IgD-negative memory B cell (primary cell): ENCODE results near the gene CCNK. TPM values are rescaled to one million over a fixed set of nuclear protein-coding genes. Genes with fewer than 3 reads are reported as not detected.

Experiments used
- H3K27ac Mint-ChIP-seq, 3 donors: one replicate each; pipeline ENCODE4 v1.8.0; 2020 to 2022; ENCODE audit warnings: mild to moderate bottlenecking in 3 of 3, mixed read lengths in 3 of 3, moderate library complexity in 1 of 3
- H3K27me3 Mint-ChIP-seq: one replicate; pipeline ENCODE4 v1.8.0; 2021; ENCODE audit warnings: mixed read lengths
- H3K36me3 Mint-ChIP-seq: one replicate; pipeline ENCODE4 v1.8.0; 2020; ENCODE audit warnings: mild to moderate bottlenecking, mixed read lengths
- H3K4me1 Mint-ChIP-seq, 3 donors: one replicate each; pipeline ENCODE4 v1.8.0; 2020 to 2022; ENCODE audit warnings: mixed read lengths in 3 of 3, mild to moderate bottlenecking in 1 of 3
- H3K4me3 Mint-ChIP-seq, 4 donors: one replicate each; pipeline ENCODE4 v1.8.0; 2020 to 2022; ENCODE audit warnings: mild to moderate bottlenecking in 4 of 4, mixed read lengths in 4 of 4, moderate library complexity in 3 of 4
- H3K9me3 Mint-ChIP-seq, 3 donors: one replicate each; pipeline ENCODE4 v1.8.0; 2020 to 2021; ENCODE audit warnings: mixed read lengths in 3 of 3, mild to moderate bottlenecking in 1 of 3
- polyA plus RNA-seq: library from polyadenylated mRNA; unstranded; fragments of 300-500 nt; fragmentation: Illumina TruSeq; gene quantifications from one replicate; pipeline ENCODE4 v1.2.3, GENCODE V29; 2021

Gene CCNK
- polyA plus RNA-seq, 1 donor from 2014 or later: 26.8 TPM

DNA sequence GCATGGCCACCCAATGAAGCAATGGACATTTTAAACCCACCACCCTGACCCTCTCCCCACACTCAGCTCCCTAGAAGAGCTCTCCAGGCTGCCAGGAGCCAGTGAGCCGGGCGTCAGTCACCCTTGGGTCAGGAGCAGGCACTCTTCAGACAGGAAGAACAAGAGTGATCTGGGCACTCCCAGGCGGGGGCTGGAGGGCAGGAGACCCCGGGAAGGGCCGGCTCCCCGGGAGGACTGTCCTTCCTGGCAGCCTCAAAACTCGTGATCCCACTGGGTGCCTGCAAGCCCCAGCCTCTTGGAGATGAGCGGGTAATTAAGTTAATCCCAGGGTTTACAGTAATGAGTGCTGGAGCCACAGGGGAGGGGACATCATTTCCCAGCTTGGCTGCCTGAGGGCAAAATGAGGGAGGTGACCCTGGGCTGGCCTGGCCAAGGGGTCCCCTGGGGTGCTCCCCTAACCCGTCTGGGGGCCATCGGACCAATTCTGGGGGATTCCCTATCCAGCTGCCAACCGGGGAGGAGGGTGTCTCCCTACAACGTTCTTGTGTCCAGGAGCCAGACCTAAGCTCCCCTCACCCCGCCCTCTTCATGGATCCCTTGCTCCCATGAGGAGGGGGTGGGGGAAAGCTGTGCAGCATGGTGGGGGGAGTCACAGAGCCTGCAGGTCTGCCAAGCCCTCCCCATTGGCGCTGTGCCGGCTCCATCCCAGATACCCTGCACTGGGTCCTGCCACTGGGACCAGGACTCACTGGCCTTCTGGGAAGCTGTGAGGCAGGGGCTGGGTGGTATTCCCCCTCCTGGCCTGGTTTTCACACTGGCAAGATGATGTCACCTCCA lies 59.2 kb downstream of the CCNK start:
- no peak overlapping the region for H3K4me3 Mint-ChIP-seq
- peaks cover 2% of the 10 kb centered on the region for H3K36me3 Mint-ChIP-seq
- no peaks in the 10 kb centered on the region for H3K9me3 Mint-ChIP-seq

DNA sequence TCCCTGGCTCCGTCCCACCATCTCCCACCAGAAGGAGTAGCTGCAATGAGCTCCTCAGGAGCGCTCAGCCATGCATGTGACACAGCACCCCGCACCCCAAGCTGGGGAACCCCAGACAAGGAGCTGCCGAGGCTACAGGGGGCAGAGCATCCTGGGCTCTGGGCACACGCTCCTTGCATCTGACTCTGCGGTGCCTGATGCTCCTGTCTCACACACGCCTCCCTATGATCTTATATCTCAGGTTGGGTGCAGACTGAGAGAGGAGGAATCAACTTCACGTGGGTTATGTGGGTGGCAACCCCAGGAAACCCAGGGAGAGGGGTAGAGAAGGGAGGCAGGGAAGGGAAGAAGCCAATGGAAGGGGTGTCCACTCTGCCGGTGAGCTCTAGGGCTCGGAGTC lies 60.0 kb downstream of the CCNK start:
- H3K27ac Mint-ChIP-seq: no peak overlapping the region
- no peak overlapping the region for H3K4me3 Mint-ChIP-seq
- peaks cover 0 to 3% (median 0%) of the 10 kb centered on the region in 3 donors for H3K4me1 Mint-ChIP-seq
- H3K27me3 Mint-ChIP-seq: peaks cover 7% of the 10 kb centered on the region
- H3K36me3 Mint-ChIP-seq: peaks cover 2% of the 10 kb centered on the region
- H3K9me3 Mint-ChIP-seq: no peaks in the 10 kb centered on the region

More for the DNA sequence above, 59.2 kb downstream of the CCNK start:
- Mint-ChIP-seq H3K27ac (no peak overlapping the region), H3K4me1 (peaks cover 0 to 3% (median 0%) of the 10 kb centered on the region in 3 donors), H3K27me3 (peaks cover 7% of the 10 kb centered on the region)

DNA sequence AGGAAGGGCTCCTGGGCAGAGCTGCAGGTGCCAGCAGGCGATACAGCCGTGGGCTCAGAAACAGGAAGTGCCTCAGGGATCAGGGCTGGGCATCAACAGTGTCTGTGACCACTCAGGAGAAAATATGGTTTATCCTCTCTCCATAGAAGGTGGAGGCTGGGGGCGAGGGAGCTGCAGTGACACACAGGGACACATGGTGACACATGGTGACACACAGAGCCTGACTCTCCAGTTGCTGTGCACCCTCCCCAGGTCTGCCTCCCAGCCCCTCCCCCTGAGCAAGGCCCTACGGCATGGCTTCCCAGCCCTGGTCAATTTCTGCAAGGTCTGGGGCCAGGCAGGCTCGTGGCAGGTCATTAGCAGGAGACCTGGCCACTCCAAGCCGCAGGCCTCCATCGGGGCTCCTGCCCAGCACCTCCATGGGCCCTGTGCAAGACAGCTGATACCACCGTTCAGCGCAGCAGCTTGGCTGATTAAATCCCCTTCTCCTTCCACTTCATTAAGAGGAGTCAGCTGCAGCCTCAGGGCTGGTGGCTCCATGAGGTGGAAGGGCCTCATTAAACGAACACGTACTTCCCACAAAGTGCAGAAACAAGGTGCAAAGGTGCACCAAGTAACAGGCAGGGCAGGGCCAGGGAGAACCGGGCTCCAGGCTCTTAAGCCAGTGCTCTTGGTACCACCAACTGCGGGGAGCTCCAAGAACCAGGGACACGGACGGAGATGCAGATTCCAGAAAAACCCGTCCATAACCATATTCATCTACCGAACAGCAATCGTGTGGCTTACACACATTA lies 60.7 kb downstream of the CCNK start:
- Mint-ChIP-seq H3K9me3 (no peaks in the 10 kb centered on the region), H3K27ac (no peak overlapping the region), H3K27me3 (peaks cover 7% of the 10 kb centered on the region), H3K36me3 (peaks cover 2% of the 10 kb centered on the region), H3K4me3 (no peak overlapping the region), H3K4me1 (peaks cover 0 to 3% (median 0%) of the 10 kb centered on the region in 3 donors)

DNA sequence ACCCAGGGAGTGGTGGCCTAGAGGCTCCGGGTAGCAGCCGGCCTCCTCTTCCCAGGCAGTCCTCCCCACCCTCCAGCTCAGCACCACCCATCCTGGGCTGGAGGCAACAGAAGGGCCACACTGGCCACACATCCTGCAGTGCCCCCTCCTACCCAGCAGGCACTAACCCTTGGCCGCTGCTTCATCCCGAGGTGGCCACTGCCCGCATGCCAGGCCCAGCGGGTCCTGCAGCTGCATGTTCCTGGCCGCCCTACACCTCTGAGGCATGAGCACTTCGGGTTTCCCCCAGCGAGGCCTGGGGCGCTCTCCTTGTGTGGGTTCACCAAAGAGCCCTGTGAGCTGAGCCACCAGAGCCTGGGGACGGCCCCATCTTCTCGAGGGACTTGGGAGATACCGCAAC lies 61.4 kb downstream of the CCNK start:
- H3K4me1 Mint-ChIP-seq: peaks cover 0 to 3% (median 0%) of the 10 kb centered on the region in 3 donors
- peaks cover 4% of the 10 kb centered on the region for H3K36me3 Mint-ChIP-seq
- H3K27me3 Mint-ChIP-seq: peaks cover 7% of the 10 kb centered on the region
- H3K4me3 Mint-ChIP-seq: no peak overlapping the region
- H3K27ac Mint-ChIP-seq: no peak overlapping the region
- no peaks in the 10 kb centered on the region for H3K9me3 Mint-ChIP-seq

DNA sequence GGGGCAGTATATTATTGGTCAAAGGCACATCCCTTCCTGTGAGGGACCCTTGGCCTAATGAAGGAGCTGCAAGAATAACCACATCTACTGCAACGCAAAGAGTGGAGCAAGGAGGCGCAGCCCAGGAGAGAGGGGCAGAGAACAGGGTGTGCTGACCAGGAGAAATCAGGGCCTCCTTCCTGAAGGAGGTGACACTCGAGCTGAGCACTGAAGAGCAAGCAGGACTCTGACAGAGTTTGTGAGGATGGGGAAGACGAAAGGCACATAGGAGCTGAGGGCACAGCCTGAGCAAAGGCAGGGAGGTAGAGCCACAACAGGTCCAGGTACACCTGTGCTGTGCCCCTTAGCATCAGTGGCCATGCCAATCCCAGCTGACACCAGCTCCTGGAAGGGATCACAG lies 62.2 kb downstream of the CCNK start:
- peaks cover 2% of the 10 kb centered on the region for H3K36me3 Mint-ChIP-seq

DNA sequence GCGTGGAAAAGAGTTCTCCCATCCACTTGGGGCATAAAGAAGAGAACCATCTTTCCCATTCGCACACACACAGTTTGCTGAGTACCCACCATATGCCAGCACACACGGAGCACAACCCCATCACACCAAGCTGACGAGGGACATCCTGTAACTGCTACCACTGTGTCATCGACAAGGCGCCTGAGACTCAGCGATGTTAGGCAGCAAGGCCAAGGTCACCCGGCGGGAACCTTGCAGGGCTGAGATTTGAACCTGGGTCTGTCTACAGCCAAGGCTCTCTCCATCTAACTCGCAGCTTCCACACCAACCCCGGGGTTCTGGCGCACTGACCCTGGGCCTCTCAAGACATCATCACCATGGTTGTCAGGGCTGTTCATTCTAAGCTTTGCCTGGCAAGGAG lies 62.8 kb downstream of the CCNK start:
- Mint-ChIP-seq H3K36me3 (peaks cover 2% of the 10 kb centered on the region), H3K4me1 (peaks cover 0 to 2% (median 0%) of the 10 kb centered on the region in 3 donors), H3K4me3 (peak overlapping the region in 1 of 4 donors; percentile 21), H3K9me3 (no peaks in the 10 kb centered on the region), H3K27ac (no peak overlapping the region), H3K27me3 (peaks cover 6% of the 10 kb centered on the region)

More for the DNA sequence above, 62.2 kb downstream of the CCNK start:
- no peak overlapping the region for H3K27ac Mint-ChIP-seq
- no peak overlapping the region for H3K4me3 Mint-ChIP-seq
- H3K27me3 Mint-ChIP-seq: peaks cover 7% of the 10 kb centered on the region
- peaks cover 0 to 4% (median 0%) of the 10 kb centered on the region in 3 donors for H3K4me1 Mint-ChIP-seq
- no peaks in the 10 kb centered on the region for H3K9me3 Mint-ChIP-seq

DNA sequence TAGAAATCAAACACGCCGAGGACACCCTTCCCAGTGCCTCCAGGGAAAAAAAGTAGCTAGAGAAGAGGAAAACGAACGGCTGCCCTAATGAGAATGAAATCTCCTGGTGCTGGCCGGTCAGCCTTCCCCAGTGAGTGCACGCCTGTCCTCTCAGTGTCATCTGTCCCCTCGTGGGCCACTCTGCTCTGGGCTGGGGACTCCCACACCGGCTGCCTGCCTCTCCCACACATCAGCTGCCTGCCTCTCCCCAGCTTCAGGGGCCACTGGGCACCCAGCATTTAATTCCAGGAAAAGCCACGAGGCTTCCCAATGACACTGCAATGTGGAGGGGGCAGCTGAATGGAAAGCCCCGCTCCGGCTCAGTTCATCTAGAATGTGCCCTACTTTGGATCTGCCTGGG lies 63.8 kb downstream of the CCNK start:
- H3K4me3 Mint-ChIP-seq: no peak overlapping the region
- no peak overlapping the region for H3K27ac Mint-ChIP-seq
- no peaks in the 10 kb centered on the region for H3K9me3 Mint-ChIP-seq
- H3K36me3 Mint-ChIP-seq: peaks cover 2% of the 10 kb centered on the region
- peaks cover 6% of the 10 kb centered on the region for H3K27me3 Mint-ChIP-seq
- H3K4me1 Mint-ChIP-seq: peaks cover 0 to 2% (median 0%) of the 10 kb centered on the region in 3 donors

DNA sequence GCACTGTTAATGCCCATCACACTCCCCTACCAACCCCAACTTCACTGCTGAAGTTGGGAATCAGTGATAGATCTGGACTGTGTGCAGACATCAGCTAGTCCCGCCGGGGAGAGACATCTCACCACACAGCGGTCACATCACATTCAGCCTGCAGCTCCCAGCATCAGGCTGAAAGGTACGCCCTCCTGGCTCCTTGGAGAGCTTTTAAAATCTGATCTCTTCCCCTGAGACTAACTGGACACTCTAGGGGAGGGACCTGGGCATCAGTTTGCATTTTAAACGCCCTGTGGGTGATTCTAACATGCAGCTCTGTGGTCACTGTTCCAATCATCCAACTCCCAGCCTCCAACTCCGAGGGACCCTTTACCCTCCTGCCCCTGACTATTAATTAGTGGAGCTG lies 64.4 kb downstream of the CCNK start:
- peaks cover 9% of the 10 kb centered on the region for H3K27me3 Mint-ChIP-seq
- no peaks in the 10 kb centered on the region for H3K9me3 Mint-ChIP-seq
- peaks cover 2% of the 10 kb centered on the region for H3K36me3 Mint-ChIP-seq
- no peak overlapping the region for H3K27ac Mint-ChIP-seq
- H3K4me3 Mint-ChIP-seq: no peak overlapping the region
- peaks cover 0 to 2% (median 0%) of the 10 kb centered on the region in 3 donors for H3K4me1 Mint-ChIP-seq

DNA sequence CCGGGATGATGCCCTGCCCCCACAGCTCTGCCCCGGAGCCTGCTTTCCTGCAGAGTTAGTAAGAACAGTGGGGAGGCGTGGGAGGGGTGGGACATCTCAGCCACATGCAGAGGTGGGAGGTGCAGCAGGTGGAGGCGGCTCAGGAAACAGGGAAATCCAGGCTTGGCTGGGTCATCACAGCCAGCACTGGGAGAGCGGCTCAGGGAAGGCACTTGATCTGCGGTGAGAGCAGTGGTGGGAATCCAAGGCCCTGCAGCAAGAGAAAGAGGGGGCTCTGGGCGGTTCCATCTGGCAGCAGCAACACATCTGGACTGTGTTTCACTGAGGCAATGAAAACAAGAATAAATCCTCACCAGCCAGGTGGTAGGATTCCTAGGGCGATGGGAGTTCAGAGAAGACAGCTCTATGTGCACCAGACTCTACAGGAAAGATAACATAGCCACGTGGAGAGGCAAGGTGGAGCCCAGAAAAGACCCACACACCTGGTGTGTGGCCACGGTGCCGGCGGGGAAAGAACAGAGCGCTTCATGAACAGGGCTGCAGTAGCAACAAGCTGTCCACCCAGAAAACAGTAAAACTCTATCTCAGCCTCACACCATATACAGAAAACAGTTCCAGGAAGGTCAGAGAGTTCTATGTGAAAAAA lies 65.1 kb downstream of the CCNK start:
- Mint-ChIP-seq H3K4me3 (no peak overlapping the region), H3K9me3 (no peaks in the 10 kb centered on the region), H3K27me3 (peaks cover 9% of the 10 kb centered on the region), H3K4me1 (peaks cover 0 to 5% (median 0%) of the 10 kb centered on the region in 3 donors), H3K36me3 (peaks cover 2% of the 10 kb centered on the region), H3K27ac (no peak overlapping the region)

DNA sequence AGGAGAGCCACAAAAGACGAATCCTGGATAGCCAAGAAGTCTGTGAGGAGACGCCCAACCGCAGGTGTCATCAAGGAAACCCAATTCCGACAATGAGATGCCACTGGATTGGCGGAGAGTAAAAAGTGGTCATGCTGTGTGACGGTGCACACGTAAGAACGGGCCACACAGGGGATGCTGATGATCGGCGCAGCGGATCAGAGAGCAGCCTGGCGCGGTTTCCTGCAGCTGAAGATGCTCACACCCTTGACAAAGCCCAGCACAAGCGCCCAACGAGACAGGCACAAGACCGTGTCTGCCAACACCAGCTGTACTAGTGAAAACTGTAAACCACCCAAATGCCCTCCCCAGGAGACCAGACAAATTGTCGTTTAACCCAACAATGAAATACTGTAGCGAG lies 67.0 kb downstream of the CCNK start:
- Mint-ChIP-seq H3K36me3 (peaks cover 2% of the 10 kb centered on the region), H3K27me3 (peaks cover 9% of the 10 kb centered on the region), H3K4me1 (peaks cover 0 to 5% (median 0%) of the 10 kb centered on the region in 3 donors), H3K27ac (no peak overlapping the region), H3K4me3 (no peak overlapping the region), H3K9me3 (no peaks in the 10 kb centered on the region)

DNA sequence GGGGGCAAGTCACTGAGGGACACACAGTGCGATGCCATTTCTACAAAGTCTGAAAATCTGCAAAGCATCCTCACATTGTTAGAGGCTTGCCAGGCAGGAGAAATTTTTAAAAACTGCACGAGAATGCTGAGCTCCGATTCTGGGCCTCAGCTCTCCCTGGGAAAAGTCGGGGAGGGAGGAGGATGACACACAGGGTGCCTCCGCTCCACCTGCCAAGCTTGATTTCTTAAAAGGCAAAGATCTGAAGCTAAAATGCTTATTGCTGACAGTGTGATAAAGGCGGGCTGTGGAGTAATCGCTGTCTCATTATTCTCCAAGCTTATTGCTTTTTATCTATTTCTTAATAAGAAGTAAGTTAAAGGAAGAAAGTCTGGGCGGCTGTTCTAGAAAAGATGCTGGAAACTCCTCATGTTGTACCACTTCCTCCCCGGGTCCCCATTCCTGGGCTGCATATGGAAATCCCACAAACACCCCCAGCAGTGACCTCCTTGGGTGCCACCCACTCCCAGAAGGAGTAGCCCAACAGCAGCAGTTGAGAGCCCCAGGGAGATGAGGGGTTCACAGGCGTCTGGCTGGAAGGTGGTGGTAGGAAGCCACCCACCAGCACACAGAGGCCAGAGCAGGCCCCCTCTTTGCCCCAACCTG lies 67.8 kb downstream of the CCNK start:
- Mint-ChIP-seq H3K36me3 (peaks cover 2% of the 10 kb centered on the region), H3K27ac (peak overlapping the region in 1 of 3 donors; percentile 78), H3K27me3 (peaks cover 9% of the 10 kb centered on the region), H3K4me3 (no peak overlapping the region), H3K4me1 (peaks cover 0 to 5% (median 0%) of the 10 kb centered on the region in 3 donors), H3K9me3 (no peaks in the 10 kb centered on the region)

DNA sequence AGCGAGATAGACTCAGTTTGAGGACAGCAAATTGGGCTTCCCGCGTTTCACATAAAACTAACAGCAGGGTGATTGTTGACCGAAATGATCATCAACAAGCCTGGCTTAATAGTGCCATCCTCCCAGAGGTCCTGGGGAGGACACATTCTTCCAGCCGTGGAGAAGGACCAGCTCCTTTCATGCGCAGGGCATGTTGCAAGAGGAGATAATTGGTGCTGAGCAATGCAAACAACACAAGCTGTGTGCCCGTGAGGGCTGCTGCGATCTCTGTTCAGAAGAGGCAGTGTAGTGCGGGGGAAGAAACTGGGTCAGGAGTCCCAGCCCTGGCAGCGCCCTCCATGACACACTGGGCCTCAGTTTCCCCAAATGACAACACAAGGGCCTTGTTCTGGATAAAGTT lies 68.5 kb downstream of the CCNK start:
- no peak overlapping the region for H3K4me3 Mint-ChIP-seq
- peaks cover 0 to 5% (median 0%) of the 10 kb centered on the region in 3 donors for H3K4me1 Mint-ChIP-seq

DNA sequence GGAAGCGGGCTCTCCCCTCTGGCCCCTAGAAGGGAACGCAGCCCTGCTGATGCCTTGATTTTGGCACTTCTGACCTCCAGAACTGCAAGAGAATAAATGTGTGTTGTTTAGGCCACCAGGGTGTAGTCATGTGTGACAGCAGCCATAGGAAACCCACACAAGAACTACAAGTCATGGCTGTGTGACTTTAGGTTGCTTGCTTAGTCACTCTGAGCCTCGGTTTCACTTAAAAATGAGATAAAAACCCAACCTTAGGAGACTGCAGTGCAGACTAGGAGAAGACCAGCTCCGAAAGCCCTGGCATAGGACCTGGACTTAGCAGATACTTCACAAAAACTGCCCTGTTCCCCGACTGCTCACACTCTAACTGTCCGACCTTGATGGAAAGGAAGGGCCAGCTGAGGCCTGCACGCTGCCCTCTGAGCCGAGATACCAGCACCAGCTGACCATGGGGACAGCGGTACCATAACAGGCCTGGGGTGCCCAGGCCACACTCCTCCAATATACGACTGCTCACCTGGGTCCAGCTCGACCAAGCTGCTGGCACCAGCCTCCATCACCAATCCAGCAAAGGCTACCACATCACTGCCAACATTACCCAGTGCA lies 69.3 kb downstream of the CCNK start:
- H3K4me3 Mint-ChIP-seq: no peak overlapping the region
- H3K4me1 Mint-ChIP-seq: peaks cover 0 to 5% (median 0%) of the 10 kb centered on the region in 3 donors
- no peak overlapping the region for H3K27ac Mint-ChIP-seq
- H3K36me3 Mint-ChIP-seq: peaks cover 2% of the 10 kb centered on the region
- no peaks in the 10 kb centered on the region for H3K9me3 Mint-ChIP-seq
- H3K27me3 Mint-ChIP-seq: peaks cover 9% of the 10 kb centered on the region

More for the DNA sequence above, 68.5 kb downstream of the CCNK start:
- Mint-ChIP-seq H3K9me3 (no peaks in the 10 kb centered on the region), H3K36me3 (peaks cover 2% of the 10 kb centered on the region), H3K27ac (no peak overlapping the region), H3K27me3 (peaks cover 9% of the 10 kb centered on the region)
